Measurements from ENCODE around the gene WDR49.

The WDR49 gene

DNA sequence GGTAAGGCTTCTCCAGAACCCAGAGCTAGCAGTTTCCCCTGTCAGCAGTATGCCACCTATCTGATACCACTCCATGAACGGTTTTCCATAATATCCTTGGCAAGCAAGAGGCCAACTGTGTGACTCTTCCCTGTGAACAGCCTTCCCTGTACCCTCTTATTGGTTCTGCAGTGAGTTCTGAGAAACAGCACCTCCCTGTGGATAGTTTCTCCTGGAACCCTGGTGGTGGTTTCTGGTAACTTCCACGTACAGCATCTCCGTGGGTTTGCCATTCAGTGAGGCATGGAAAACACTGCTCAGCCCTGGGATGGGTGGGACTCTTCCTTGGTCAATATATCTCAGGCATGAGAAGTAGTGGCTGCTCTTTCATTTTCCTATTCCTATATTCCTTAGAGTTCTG, 160.5 kb downstream of the WDR49 start:
- in situ Hi-C loops (cut with MboI; ENCODE audit: low sequenced_read_pairs, unreplicated experiment): no loop called here
- TF ChIP-seq, protein P1, sequence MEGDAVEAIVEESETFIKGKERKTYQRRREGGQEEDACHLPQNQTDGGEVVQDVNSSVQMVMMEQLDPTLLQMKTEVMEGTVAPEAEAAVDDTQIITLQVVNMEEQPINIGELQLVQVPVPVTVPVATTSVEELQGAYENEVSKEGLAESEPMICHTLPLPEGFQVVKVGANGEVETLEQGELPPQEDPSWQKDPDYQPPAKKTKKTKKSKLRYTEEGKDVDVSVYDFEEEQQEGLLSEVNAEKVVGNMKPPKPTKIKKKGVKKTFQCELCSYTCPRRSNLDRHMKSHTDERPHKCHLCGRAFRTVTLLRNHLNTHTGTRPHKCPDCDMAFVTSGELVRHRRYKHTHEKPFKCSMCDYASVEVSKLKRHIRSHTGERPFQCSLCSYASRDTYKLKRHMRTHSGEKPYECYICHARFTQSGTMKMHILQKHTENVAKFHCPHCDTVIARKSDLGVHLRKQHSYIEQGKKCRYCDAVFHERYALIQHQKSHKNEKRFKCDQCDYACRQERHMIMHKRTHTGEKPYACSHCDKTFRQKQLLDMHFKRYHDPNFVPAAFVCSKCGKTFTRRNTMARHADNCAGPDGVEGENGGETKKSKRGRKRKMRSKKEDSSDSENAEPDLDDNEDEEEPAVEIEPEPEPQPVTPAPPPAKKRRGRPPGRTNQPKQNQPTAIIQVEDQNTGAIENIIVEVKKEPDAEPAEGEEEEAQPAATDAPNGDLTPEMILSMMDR (IDR thresholded peaks at IDR 0.05; ENCODE audit: borderline replicate concordance, control extremely low read depth, extremely low read depth, insufficient read depth, missing control alignments): no peak
- no peak for DNase-seq (ENCODE audit: low spot score)

GRCh38 chr3:167491621-167492020, 162.1 kb downstream of the WDR49 start:
- no peak for DNase-seq (ENCODE audit: low spot score)
- in situ Hi-C loops (cut with MboI; ENCODE audit: low sequenced_read_pairs, unreplicated experiment): no loop called here
- TF ChIP-seq, protein P1 (IDR thresholded peaks at IDR 0.05; ENCODE audit: borderline replicate concordance, control extremely low read depth, extremely low read depth, insufficient read depth, missing control alignments): no peak

DNA sequence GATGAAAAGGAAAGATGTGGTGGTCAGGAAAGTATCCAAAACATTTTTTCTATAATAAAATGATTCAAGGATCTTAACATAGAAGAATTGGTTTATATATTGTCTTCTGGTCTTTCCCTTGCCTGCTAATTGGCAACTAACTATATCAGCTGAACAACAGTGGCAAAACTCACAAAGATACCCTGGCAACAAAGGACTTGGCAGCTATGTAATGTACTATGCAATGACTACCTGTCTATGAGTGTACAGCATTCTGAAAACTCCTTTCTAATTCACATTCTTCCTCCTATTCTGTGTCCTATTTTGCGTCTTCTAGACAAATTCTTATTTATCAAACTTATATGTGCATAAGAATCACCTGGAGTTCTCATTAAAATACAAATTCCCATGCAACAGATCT, 164.2 kb downstream of the WDR49 start:
- in situ Hi-C loops (cut with MboI; ENCODE audit: low sequenced_read_pairs, unreplicated experiment): no loop called here
- DNase-seq (ENCODE audit: low spot score): no peak
- TF ChIP-seq, protein P1 (IDR thresholded peaks at IDR 0.05; ENCODE audit: borderline replicate concordance, control extremely low read depth, extremely low read depth, insufficient read depth, missing control alignments): no peak

DNA sequence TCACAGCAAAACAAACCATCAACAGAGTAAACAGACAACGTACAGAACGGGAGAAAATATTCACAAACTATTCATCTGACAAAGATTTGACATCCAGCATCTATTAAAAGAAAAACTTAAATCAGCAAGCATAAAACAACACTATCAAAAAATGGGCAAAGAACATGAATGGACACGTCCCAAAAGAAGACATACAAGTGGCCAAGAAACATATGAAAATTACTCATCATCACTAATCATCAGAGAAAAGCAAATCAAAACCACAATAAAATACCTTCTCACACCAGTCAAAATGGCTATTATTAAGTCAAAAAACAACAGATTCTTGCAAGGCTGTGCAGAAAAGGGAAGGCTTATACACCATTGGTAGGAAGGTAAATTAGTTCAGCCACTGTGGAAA, 166.2 kb downstream of the WDR49 start:
- TF ChIP-seq, protein P1 (IDR thresholded peaks at IDR 0.05; ENCODE audit: borderline replicate concordance, control extremely low read depth, extremely low read depth, insufficient read depth, missing control alignments): no peak
- in situ Hi-C loops (cut with MboI; ENCODE audit: low sequenced_read_pairs, unreplicated experiment): no loop called here
- DNase-seq (ENCODE audit: low spot score): no peak

DNA sequence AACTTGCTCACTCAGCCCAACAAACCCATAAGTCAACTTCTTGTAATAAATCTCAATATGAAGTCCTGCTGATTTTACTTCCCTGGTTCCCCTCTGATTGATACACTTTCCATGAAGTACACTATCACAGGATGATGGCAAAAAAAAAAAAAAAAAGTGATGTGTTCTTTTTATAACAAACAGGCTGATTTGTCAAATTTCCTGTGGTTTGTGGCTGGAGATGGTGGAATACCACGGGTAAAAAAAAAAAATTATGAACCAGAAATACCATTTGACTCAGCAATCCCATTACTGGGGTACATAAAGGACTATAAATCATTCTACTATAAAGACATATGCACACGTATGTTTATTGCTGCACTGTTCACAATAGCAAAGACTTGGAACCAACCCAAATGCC, 169.2 kb downstream of the WDR49 start:
- DNase-seq (ENCODE audit: low spot score): no peak
- in situ Hi-C loops (cut with MboI; ENCODE audit: low sequenced_read_pairs, unreplicated experiment): no loop called here

GRCh38 chr3:167483708-167484475, 169.8 kb downstream of the WDR49 start:
- TF ChIP-seq, protein P1 (IDR thresholded peaks at IDR 0.05; ENCODE audit: borderline replicate concordance, control extremely low read depth, extremely low read depth, insufficient read depth, missing control alignments): no peak
- in situ Hi-C loops (cut with MboI; ENCODE audit: low sequenced_read_pairs, unreplicated experiment): no loop called here
- DNase-seq (ENCODE audit: low spot score): no peak

More for the DNA sequence above, 169.2 kb downstream of the WDR49 start:
- TF ChIP-seq, protein P1 (IDR thresholded peaks at IDR 0.05; ENCODE audit: borderline replicate concordance, control extremely low read depth, extremely low read depth, insufficient read depth, missing control alignments): no peak
